GM18907 (cell line): ENCODE data around the gene MICAL3.
"Not testable (repeated sequence)": the region's sequence is repeated elsewhere in the genome, so short reads cannot be mapped to it uniquely, and the experiment has no call there.

ENCODE experiments used
- ATAC-seq: cut with Tn5 transposase; IDR thresholded peaks from one replicate; pipeline ENCODE4 v1.9.1; 2021; ENCODE audit warnings: mild to moderate bottlenecking, moderate library complexity; ENCODE audit not compliant: unreplicated experiment

MICAL3 gene, protein sequence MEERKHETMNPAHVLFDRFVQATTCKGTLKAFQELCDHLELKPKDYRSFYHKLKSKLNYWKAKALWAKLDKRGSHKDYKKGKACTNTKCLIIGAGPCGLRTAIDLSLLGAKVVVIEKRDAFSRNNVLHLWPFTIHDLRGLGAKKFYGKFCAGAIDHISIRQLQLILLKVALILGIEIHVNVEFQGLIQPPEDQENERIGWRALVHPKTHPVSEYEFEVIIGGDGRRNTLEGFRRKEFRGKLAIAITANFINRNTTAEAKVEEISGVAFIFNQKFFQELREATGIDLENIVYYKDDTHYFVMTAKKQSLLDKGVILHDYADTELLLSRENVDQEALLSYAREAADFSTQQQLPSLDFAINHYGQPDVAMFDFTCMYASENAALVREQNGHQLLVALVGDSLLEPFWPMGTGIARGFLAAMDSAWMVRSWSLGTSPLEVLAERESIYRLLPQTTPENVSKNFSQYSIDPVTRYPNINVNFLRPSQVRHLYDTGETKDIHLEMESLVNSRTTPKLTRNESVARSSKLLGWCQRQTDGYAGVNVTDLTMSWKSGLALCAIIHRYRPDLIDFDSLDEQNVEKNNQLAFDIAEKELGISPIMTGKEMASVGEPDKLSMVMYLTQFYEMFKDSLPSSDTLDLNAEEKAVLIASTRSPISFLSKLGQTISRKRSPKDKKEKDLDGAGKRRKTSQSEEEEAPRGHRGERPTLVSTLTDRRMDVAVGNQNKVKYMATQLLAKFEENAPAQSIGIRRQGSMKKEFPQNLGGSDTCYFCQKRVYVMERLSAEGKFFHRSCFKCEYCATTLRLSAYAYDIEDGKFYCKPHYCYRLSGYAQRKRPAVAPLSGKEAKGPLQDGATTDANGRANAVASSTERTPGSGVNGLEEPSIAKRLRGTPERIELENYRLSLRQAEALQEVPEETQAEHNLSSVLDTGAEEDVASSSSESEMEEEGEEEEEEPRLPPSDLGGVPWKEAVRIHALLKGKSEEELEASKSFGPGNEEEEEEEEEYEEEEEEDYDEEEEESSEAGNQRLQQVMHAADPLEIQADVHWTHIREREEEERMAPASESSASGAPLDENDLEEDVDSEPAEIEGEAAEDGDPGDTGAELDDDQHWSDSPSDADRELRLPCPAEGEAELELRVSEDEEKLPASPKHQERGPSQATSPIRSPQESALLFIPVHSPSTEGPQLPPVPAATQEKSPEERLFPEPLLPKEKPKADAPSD (N-terminal part only)

DNA sequence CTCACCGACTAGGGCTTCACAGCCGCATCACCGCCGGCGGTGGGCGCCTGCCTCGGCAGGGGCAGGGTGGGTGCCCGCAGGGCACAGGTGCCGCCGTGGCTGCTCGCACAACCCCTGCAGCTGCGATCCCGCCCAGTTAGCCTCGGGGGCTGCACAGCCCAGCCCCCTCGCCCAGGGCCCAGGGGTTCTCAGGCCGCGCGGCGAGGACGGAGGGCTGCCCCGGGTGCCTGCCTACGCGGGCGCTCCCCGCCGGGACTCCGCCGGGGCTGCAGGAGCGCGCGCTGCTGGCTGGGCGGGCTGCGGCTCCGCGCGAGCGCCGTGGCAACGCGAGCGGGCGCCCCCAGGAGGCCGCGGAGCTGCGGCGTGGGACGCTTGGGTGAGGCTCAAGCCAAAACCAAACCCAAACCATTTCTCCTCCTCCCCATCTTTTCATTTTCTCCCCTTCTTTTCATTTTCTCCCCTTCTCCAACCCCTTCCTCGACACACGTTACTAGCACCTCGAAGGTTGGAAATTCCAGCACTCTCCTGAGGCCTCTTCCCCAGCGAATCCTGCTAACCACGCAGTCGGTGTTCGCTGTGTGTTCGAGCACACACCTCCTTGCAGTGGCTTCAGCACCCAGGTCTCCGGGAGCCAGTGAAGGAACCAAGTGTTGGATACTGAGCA lies at the start of gene MICAL3:
MICAL3 (minus strand) TSS at position 286 of the 664 bp plus-strand sequence. CDS start 117,749 bp downstream, outside the sequence.
- no peak for ATAC-seq

DNA sequence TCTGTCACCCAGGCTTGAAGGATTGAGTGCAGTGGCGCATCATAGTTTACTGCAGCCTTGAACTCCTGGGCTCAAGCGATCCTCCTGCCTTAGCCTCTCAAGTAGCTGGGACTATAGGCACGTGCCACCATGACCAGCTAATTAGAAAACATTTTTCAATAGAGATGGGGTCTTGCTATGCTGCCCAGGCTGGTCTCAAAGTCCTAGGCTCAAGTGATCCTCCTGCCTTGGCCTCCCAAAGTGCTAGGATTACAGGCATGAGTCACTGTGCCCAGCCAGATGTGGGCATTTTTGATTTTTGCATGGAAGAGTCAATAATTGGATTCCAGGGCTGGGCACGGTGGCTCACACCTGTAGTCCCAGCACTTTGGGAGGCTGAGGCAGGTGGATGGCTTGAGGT lies 49.6 kb upstream of the MICAL3 start:
- ATAC-seq = not testable (repeated sequence)

DNA sequence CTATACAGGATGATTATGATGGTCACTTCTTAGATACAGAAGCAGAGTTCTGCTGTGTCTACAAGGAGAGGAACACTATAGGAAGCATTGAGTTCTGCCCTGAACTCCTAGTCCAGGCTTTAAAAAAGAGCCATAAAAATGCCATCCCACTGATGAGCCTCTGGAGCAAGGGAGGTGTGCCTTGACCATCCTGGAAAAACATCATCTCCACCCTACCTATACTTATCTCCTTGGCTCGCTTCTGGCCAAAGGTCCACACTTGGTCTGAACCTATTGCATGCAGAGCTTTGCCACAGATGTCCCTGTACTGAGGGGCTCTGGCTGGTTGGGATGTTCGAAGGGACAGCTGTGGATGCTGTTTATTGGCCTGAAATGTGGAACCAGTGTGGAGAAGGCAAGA lies 49.1 kb upstream of the MICAL3 start:
- no peak for ATAC-seq

DNA sequence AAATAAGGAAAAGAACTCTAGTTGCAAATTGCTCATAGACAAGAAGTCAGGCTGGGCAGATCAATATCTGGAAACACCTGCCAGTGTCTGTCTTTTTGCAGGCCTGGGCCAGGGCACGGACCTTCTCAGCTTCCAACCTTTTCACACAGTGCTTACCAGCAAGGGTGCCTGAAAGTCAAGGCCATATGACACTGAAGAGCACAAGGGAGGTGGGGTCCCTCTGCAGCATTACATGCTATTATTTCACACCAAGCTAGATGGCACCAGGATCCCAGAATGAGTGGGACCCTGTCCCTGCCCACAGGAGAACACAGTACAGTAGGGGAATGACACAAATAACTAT lies 47.6 kb upstream of the MICAL3 start:
- no peak for ATAC-seq

DNA sequence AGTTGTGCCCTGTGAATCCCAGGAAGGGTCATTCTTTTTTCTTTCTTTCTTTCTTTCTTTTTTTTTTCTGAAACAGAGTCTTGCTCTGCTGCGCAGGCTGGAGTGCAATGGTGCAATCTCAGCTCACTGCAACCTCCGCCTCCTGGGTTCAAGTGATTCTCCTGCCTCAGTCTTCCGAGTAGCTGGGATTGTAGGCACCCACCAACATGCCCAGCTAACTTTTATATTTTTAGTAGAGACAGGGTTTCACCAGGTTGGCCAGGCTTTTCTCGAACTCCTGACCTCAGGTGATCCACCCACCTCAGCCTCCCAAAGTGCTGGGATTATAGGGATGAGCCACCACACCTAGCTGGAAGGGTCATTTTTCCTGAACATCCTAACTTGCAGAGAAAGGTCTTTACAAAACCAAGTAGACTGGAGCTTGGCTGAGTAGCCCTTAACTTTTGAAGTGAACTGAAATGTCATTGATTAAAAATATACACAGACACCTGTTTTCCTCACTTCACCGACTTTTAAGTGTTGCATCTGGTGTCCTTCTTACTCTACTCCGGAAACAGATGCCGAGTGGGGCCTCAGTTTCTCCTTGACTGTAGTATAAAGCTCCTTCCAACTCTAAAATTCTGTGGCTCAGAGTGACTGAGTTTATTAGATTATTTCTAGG lies 47.1 kb upstream of the MICAL3 start:
- ATAC-seq = not testable (repeated sequence)

DNA sequence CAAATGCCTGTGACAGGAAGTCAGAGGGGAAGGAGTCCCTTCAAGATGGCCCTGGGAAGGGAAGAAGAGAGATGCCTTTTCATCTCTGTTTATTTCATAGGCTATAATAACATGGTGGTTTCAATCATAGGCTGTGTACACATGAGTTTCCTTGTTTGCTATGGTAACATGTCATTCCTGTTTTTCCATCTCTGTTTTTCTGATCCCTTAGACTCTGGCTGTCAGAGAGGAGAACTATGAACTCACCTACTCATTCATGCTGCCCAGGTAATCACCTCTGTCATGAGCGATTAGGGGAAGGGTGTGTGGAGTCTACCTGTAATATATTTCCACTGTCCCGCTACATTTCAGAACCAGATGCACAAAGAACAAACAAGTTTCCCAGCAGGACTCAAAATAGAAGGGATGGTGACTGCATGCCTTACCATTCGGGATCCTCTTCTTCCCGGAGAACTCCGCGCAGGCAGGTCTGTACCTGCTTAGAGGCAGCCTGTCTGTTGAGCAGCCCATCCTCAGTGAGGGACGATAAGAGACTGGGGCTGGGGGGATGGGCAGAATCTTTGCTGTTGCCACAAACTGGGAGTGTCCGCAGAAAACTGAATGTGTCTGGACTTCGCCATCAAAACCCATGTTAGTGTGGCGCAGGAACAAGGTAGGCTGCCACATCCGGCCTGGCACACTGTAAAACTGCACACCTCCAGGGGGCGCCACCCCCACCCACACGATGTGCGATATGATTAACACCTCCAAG lies 46.4 kb upstream of the MICAL3 start:
- ATAC-seq = no peak

DNA sequence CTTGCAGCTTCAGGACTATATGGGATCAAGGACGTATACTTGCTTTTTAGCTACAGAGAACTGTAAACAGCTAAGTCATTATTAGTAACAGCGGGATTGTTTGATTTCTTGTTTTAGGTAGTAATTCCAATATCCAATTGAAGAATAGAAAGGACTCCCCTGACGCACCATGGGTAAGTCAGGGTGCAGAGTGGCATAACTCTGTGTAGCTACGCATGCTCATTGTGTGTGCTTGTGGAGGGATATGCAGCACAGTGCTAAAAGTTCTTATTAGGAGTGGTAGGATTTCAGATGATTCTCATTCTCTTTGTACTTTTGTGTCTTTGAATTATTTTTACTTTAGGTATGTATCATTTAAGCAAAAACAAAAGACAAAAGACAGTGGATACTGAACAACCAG lies 45.7 kb upstream of the MICAL3 start:
- no peak for ATAC-seq

DNA sequence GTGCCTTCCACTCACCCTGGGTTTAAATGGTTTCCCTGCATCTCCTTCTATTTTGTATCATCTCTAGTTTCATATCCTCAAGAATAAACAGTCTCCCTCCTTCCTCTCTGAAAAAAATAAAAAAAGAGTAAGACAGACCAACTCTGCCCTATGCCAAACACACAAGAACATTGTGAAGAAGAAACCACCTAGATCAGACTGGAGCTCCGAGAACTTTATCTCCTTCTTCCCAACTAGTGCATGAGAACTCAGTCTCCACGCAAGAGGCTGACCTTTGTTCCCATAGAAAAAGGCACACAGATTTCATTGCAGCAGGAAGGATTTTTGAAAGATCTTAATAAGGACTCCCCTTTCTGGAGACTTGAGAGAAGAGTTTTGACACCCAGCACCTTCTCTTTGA lies 44.7 kb upstream of the MICAL3 start:
- ATAC-seq = no peak

DNA sequence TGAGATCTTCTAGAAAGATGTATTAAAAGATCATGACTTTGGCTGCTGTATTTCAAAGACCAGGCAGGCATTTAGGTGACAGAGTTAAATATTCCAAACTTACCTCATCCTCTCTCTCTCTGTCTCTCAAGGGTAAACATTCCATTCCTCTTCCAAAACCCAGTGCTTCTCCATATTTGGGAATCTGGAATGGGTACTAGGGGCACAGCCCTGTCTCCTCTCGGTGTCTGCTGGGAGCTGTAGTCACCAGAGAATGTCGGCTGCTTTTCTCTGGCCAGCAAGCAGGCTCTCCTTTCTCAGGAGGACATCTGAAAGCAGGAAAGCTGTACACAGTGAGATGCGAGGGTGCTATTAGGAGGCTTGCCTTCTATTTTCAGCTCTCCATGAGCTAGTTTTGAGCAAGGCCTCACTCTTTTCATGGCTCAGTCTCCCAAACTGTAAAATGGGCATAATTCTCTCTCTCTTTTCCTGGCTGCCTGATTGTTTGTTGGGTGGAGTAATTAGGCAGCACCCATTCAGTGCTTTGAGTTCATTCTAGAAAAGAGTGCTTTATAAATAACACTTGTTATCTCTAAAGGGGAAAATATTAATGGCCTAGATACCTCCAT lies 44.1 kb upstream of the MICAL3 start:
- no peak for ATAC-seq

DNA sequence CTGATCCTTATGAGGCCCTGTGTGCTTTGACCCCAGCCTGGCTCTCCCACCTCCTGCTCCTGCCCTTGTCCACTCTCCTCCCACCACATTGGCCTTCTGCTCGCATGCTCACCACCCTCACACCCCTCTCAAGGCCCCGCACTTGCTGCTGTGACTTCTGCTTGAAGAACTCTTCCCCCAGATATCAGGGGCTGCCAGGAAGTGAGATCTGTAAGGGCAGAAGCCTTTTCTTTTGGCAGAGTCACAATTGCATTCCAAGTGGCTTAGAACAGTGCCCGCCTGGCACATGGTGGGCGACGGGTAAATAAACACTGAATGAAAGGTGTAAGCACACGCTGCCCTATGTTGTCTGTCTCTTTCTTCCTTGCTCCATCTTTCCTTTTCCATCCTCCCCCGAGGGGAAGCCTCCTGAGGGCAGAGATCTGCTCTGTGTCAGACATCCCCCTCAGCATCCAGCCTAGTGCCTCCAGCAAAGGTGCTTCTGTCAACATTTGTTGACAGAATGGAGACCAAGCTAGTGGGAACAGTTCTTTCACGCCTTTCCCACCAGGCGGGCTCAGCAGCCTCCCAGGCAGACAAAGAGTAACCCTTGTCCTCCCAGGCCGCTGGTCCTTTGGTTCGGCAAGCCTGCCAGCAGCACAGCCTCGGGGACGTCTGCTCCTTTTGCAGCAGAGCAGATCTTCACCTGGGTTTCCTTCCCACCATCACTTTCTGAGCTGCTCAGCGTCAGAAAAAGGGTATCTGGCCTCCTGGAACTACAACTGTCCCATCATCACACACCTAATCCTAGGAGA lies 43.4 kb upstream of the MICAL3 start:
- no peak for ATAC-seq

DNA sequence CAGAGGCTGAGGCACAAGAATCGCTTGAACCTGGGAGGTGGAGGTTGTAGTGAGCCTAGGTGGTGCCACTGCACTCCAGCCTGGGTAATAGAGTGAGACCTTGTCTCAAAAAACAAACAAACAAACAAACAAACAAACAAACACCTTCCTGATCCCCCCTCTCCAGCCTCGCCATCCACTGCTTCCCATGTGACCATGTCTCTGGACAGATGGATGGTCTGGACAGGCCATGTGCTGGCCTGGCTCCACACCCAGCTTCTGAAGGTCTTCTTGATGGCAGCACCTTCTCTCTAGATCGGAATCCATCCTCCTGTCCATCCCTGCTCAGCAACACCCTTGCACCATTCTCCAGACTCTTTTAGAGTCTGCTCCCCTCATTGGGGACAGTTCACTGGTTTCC lies 42.8 kb upstream of the MICAL3 start:
- no peak for ATAC-seq

DNA sequence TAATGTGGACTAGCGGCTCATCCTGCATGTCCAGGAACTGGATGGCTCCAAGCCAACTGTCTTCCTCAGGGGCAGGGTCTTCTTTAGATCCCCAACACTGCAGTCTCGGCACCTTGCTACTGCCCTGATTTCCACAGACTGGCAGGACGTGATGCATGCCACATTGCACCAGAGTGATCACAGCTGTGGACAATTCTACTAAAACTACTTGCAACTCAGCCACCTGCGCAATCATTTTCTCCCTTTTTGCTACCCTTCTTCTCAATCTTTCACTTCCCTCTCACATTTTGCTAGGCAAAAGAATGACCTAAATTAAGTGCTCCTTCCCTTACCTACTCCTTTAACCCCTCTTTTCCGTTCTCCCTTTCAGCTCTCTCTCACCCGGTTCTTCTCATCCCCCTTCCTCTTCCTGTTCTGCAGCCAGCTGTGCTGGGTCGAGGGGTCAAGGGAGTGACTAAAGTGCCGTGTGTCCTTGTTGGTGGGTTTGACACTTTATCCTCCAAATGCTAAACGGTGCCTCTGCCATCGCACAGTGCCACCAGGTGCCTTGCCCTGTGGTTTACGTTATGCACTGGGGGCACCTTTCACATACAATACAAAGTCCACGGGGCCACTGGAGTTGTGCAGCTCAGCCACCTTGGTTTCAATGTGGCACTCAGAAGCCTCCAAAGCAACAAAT lies 42.0 kb upstream of the MICAL3 start:
- no peak for ATAC-seq

DNA sequence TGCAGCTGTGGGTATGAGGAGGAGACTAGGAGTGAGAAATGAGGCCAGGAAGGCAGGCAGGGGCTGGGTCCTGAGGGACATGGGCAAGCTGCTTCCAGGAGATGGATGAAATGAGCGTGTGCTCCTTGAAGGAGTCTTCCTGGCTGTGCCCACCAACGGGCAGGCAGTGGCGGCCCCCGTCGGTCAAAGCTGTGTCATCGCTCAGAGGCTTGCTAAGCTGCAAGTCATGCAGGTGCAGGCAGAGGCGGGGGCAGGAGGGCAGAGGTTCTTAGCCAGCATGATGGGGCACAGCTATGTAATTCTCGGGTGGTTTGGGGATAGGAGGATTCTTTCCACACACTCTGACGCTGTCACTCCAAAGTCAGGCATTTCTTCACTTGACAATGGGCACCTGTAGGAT lies 40.9 kb upstream of the MICAL3 start:
- ATAC-seq = no peak

DNA sequence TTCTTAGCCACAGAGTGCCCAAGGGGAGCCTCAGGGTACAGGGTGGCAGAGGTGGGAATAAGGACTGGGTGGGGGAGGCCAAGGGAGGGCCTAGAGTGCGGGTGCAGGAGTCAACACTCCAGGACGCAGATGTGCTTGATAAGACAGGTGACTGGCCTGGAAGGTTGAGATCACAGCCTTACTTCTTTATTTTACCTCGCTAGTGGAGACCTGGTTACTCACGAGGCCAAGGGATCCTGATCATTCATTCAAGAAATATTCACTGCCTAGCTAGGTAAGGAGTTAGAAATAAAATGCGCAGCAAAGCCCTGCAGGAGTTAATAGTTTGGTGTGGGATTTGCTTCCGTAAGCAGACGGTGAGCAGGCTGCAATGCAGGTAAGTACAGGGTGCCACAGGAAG lies 40.3 kb upstream of the MICAL3 start:
- no peak for ATAC-seq

DNA sequence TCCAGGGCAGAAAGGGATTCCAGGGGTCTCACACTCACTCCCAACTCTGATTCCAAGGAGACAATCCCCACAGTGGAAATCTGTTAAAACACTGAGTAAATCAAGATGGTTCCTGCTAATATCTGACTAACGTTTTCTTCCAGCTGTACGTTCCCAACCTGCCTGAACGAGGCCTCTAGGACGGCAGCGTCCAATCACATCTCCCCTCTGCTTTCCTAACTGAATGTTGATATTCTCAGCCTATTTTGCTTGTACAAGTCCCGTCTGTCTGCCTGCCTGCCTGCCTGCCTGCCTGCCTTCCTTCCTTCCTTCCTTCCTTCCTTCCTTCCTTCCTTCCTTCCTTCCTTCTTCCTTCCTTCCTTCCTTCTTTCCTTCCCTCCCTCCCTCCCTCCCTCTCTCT lies 39.4 kb upstream of the MICAL3 start:
- not testable (repeated sequence) for ATAC-seq

DNA sequence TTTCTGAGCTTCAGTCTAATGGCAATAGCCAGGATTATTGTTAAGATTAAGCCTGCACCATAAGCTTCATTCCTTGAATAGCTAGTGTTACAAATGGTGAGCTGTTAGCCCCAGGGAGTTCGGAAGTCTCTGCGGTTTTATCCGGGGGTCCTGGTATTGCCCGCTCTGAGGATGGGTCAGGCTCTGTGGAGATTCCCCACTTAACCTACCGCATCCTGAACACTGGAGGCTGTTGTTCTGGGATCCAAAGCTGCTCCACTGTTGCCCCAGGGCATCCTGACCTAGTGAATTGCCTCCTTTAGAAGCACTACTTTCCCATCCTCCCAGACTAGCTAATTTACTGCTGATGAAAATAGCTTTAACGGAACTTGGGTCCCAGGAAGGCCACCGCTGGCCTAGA lies 38.9 kb upstream of the MICAL3 start:
- no peak for ATAC-seq

DNA sequence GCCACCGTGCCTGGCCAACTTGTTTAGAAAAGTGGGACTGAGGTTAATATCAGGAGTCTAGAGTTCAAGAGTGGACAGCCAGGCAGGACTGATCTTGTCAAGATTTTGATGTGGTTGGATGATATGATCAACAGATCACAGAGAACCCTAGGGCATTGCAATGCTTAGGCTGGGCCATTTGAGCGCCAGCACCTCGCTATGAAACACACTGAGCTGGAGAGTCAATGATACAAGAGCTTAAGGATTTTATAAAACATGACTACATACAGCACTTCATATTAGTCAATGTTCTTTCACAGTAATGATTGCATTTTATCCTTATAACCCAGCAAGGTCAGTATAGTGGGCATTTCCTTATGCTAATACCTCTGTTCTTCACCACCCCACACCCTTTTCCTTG lies 38.1 kb upstream of the MICAL3 start:
- ATAC-seq = no peak
